ENCODE results near the gene CST3. TPM values are rescaled to one million over a fixed set of nuclear protein-coding genes. Genes with fewer than 3 reads are reported as not detected.

CST3 gene
- total and polyA plus RNA-seq, 10 of the 15 experiments (the other 5 are each of a cell fraction or from before 2014, with no cell fraction given) = 11.8 to 127 (median 57.8) TPM

GRCh38 chr20:23662276-23662870 lies 24.6 kb upstream of the CST3 start:
- Histone ChIP-seq H3K9me3 (replicated peaks; ENCODE audit: control insufficient read depth, insufficient read depth, low read length) (no peaks in the 10 kb centered on the region), H3K36me3 (ENCODE audit: control insufficient read depth in 2 of 2, insufficient read depth in 2 of 2, low read length in 1 of 2) (no peaks in the 10 kb centered on the region), H4K20me1 (ENCODE audit: control insufficient read depth, insufficient read depth) (no peaks in the 10 kb centered on the region), H3K9ac (ENCODE audit: control insufficient read depth, insufficient read depth, low read length) (no peak overlapping the region), H3K27me3 (replicated peaks in 1 of 2; ENCODE audit: control insufficient read depth in 2 of 2, insufficient read depth in 2 of 2, low read length in 1 of 2) (no peaks in the 10 kb centered on the region), H3K27ac (ENCODE audit: control insufficient read depth, insufficient read depth) (no peak overlapping the region), H3K4me1 (ENCODE audit: control insufficient read depth, insufficient read depth, low read length) (no peaks in the 10 kb centered on the region), H2AFZ (ENCODE audit: control insufficient read depth, low read depth, low read length) (no peak overlapping the region), H3K79me2 (ENCODE audit: control insufficient read depth, insufficient read depth, low read length) (no peaks in the 10 kb centered on the region), H3K4me3 (no peak overlapping the region), H3K4me2 (ENCODE audit: control insufficient read depth, insufficient read depth) (no peak overlapping the region)
- RAD21 ChIA-PET (ENCODE audit: unreplicated experiment) = no interaction called here
- TF ChIP-seq GABPA (IDR thresholded peaks at IDR 0.05; ENCODE audit: low read depth) = no peak
- TF ChIP-seq NR2C1 (IDR thresholded peaks at IDR 0.05) = no peak
- no peak for TF ChIP-seq NFYA (IDR thresholded peaks at IDR 0.05; ENCODE audit: borderline replicate concordance, low read depth, low read length)
- no peak for TF ChIP-seq MXI1 (IDR thresholded peaks at IDR 0.05; ENCODE audit: low read depth, low read length)
- no peak for TF ChIP-seq TCF12 (IDR thresholded peaks at IDR 0.05; ENCODE audit: low read depth, low read length)
- no peak for TF ChIP-seq MLLT1 (IDR thresholded peaks at IDR 0.05)
- TF ChIP-seq ZZZ3 (IDR thresholded peaks at IDR 0.05; ENCODE audit: control insufficient read depth, insufficient read length, low read depth) = no peak
- TF ChIP-seq LARP7 (IDR thresholded peaks at IDR 0.05) = no peak
- TF ChIP-seq, protein P1, sequence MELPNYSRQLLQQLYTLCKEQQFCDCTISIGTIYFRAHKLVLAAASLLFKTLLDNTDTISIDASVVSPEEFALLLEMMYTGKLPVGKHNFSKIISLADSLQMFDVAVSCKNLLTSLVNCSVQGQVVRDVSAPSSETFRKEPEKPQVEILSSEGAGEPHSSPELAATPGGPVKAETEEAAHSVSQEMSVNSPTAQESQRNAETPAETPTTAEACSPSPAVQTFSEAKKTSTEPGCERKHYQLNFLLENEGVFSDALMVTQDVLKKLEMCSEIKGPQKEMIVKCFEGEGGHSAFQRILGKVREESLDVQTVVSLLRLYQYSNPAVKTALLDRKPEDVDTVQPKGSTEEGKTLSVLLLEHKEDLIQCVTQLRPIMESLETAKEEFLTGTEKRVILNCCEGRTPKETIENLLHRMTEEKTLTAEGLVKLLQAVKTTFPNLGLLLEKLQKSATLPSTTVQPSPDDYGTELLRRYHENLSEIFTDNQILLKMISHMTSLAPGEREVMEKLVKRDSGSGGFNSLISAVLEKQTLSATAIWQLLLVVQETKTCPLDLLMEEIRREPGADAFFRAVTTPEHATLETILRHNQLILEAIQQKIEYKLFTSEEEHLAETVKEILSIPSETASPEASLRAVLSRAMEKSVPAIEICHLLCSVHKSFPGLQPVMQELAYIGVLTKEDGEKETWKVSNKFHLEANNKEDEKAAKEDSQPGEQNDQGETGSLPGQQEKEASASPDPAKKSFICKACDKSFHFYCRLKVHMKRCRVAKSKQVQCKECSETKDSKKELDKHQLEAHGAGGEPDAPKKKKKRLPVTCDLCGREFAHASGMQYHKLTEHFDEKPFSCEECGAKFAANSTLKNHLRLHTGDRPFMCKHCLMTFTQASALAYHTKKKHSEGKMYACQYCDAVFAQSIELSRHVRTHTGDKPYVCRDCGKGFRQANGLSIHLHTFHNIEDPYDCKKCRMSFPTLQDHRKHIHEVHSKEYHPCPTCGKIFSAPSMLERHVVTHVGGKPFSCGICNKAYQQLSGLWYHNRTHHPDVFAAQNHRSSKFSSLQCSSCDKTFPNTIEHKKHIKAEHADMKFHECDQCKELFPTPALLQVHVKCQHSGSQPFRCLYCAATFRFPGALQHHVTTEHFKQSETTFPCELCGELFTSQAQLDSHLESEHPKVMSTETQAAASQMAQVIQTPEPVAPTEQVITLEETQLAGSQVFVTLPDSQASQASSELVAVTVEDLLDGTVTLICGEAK (IDR thresholded peaks at IDR 0.05; ENCODE audit: borderline replicate concordance) = no peak
- 40% methylated on average over 9 of the region's 9 CpGs for WGBS (ENCODE audit: insufficient coverage, insufficient replicate concordance, low lambda C conversion rate, missing lambda C conversion rate)
- intact Hi-C loops (cut with micrococcal nuclease; ENCODE audit: unreplicated experiment) (no loop called here), in situ Hi-C loops (cut with MboI) (no loop called here)
- FAIRE-seq (no peak), DNase-seq (ENCODE audit: low read depth, low spot score) (no peak), ATAC-seq (no peak)
- CTCF ChIA-PET = interaction anchor here (1.0 kb wide), 1 partner anchor 8 kb away, joined by 3 read pairs; no protein-coding TSS in a partner anchor
- POLR2A ChIA-PET = no interaction called here
- SMC1A ChIA-PET (ENCODE audit: uncharacterized antibody, unreplicated experiment) = interaction anchor here (1.3 kb wide), 1 partner anchor 8 kb away, joined by 5 read pairs; no protein-coding TSS in a partner anchor
- BruUV-seq (replicated peaks) = no TSS peak

Data from GM12878 (cell line).